ENCODE measurements around the gene MEIOC. TPM values are rescaled to one million over a fixed set of nuclear protein-coding genes. Genes with fewer than 3 reads are reported as not detected.
"Not testable (repeated sequence)": the region's sequence is repeated elsewhere in the genome, so short reads cannot be mapped to it uniquely, and the experiment has no call there.

MEIOC gene
- total RNA-seq, 1 donor from 2014 or later: 0.86 TPM

DNA sequence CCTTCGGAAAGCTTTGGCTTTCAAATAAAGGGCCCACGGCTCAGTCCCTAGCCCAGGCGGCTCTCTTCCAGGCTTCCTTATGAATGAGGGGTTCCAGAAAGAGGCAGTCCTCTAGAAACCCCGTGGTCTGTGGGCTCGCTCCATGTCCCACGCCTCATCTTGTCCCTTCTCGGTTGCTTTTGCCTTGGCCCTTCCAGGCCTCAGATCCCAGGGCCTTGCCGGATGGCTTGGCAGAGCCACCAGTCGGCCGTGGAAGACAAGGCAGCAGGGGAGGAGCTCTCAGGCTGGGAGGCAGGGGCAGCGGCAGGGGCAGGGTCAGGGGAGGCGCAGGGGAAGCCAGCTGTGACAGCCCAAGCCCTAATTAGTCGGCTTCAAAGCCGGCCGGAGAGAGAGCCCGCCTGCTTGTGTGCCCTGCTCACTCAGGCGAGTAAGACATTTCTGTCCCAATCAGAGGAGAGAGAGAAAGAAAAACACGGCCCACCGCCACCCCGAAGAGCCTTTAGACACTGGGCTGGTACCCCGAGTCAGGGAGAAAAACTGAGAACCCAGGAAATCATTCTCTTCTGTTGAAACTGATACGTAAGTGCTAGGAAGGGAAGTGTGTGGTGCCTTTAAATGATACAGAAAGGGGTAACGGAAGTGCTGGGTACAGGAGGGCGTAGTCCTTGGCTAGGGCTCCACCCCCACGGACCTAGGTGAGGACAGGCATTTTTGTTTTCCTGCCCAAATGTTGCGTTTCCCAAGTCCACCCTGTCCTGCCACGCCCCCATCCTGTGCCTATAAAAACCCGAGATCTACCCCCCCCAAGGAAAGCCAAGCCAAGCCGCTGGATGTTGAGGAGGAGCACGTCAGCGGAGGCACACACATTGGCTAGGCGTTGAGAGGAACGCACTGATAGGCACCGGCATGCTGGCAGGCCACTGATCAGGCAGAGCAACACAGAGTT is 27.8 kb upstream of the MEIOC start:
- peaks cover 3% of the 10 kb centered on the region for H3K27me3 Mint-ChIP-seq
- no peaks in the 10 kb centered on the region for H3K9me3 Mint-ChIP-seq (ENCODE audit: low read depth)
- H3K4me3 Mint-ChIP-seq (ENCODE audit: low read depth): no peak overlapping the region
- DNase-seq (ENCODE audit: low spot score, unreplicated experiment): no peak
- peak overlapping the region; percentile 86 for H3K27ac Mint-ChIP-seq
- no peaks in the 10 kb centered on the region for H3K36me3 Mint-ChIP-seq (ENCODE audit: insufficient read depth)
- peaks cover 12% of the 10 kb centered on the region for H3K4me1 Mint-ChIP-seq (ENCODE audit: low read depth)
- TF ChIP-seq, protein P1, sequence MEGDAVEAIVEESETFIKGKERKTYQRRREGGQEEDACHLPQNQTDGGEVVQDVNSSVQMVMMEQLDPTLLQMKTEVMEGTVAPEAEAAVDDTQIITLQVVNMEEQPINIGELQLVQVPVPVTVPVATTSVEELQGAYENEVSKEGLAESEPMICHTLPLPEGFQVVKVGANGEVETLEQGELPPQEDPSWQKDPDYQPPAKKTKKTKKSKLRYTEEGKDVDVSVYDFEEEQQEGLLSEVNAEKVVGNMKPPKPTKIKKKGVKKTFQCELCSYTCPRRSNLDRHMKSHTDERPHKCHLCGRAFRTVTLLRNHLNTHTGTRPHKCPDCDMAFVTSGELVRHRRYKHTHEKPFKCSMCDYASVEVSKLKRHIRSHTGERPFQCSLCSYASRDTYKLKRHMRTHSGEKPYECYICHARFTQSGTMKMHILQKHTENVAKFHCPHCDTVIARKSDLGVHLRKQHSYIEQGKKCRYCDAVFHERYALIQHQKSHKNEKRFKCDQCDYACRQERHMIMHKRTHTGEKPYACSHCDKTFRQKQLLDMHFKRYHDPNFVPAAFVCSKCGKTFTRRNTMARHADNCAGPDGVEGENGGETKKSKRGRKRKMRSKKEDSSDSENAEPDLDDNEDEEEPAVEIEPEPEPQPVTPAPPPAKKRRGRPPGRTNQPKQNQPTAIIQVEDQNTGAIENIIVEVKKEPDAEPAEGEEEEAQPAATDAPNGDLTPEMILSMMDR (IDR thresholded peaks at IDR 0.05; ENCODE audit: unreplicated experiment): no peak

DNA sequence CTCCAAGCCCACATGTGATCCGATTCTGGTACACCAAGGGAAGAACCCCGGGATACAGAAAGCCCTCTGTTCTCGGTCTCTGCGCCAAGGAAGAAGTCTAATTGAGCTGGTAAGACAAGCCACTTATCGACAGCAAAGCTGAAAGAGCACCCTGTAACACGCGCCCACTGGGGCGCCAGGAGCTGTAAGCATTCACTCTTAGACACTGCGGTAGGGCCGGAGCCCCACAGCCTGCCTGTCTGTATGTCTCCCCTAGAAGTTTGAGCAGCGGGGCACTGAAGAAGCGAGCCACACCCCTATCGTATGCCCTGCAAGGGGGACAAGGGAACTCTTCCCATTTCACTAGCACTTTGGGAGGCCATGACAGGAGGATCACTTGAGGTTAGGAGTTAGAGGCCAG is 27.0 kb upstream of the MEIOC start:
- H3K27ac Mint-ChIP-seq: no peak overlapping the region
- no peaks in the 10 kb centered on the region for H3K9me3 Mint-ChIP-seq (ENCODE audit: low read depth)
- DNase-seq (ENCODE audit: low spot score, unreplicated experiment): no peak
- peaks cover 3% of the 10 kb centered on the region for H3K27me3 Mint-ChIP-seq
- H3K4me3 Mint-ChIP-seq (ENCODE audit: low read depth): no peak overlapping the region
- H3K36me3 Mint-ChIP-seq (ENCODE audit: insufficient read depth): no peaks in the 10 kb centered on the region
- peaks cover 12% of the 10 kb centered on the region for H3K4me1 Mint-ChIP-seq (ENCODE audit: low read depth)
- TF ChIP-seq, protein P1 (IDR thresholded peaks at IDR 0.05; ENCODE audit: unreplicated experiment): no peak

DNA sequence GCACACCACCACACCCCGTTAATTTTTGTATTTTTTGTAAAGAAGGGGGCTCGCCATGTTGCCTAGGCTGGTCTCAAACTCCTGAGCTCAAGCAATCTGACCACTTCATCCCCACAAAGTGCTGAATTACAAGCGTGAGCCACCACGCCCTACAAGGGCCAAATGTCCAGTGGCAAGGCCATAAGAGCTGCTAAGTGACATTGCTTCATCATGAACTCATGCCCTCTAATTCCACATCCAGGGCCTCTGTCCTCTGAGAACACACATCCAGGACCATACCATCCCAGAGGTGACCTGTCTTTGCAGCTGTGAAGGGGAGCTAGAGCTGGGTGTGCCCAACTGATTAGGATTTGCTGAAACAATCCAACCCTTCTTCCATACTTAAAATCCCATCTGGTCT is 25.6 kb upstream of the MEIOC start:
- Mint-ChIP-seq H3K27ac (no peak overlapping the region), H3K9me3 (ENCODE audit: low read depth) (no peaks in the 10 kb centered on the region), H3K27me3 (peaks cover 3% of the 10 kb centered on the region), H3K4me1 (ENCODE audit: low read depth) (peaks cover 12% of the 10 kb centered on the region), H3K4me3 (ENCODE audit: low read depth) (no peak overlapping the region), H3K36me3 (ENCODE audit: insufficient read depth) (no peaks in the 10 kb centered on the region)
- TF ChIP-seq, protein P1 (IDR thresholded peaks at IDR 0.05; ENCODE audit: unreplicated experiment): no peak
- DNase-seq (ENCODE audit: low spot score, unreplicated experiment): no peak

DNA sequence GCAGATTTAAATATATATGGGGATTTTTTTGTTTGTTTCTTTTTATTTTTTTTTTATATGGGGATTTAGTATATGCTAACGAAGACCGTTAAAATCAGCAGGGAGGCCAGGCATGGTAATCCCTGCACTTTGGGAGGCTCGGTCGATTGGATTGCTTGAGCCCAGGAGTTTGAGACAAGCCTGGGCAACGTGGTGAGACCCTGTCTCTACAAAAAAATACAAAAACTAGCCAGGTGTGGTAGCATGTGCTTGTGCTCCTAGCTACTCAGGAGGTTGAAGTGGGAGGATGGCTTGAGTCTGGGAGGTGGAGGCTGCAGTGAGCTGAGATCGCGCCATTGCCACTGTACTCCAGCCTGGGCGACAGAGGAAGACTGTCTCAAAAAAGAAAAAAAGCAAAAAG is 22.3 kb upstream of the MEIOC start:
- Mint-ChIP-seq H3K9me3 (ENCODE audit: low read depth) (no peaks in the 10 kb centered on the region), H3K27ac (no peak overlapping the region), H3K4me3 (ENCODE audit: low read depth) (no peak overlapping the region), H3K27me3 (no peaks in the 10 kb centered on the region), H3K4me1 (ENCODE audit: low read depth) (peaks cover 3% of the 10 kb centered on the region), H3K36me3 (ENCODE audit: insufficient read depth) (no peaks in the 10 kb centered on the region)
- TF ChIP-seq, protein P1 (IDR thresholded peaks at IDR 0.05; ENCODE audit: unreplicated experiment): no peak
- DNase-seq (ENCODE audit: low spot score, unreplicated experiment): no peak

DNA sequence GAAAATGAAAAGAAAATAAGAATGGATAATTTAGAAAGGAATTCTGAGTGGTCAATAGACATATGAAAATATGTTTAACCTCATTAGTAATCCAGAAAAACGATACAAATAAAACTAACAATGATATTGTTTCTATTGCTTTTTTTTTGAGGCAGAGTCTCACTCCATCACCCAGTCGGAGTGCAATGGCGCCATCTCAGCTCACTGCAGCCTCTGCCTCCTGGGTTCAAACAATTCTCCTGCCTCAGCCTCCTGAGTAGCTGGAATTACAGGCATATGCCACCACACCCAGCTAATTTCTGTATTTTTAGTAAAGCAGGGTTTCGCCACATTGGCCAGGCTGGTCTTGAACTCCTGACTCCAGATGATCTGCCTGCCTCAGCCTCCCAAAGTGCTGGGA is 21.9 kb upstream of the MEIOC start:
- not testable (repeated sequence) for H3K4me3 Mint-ChIP-seq (ENCODE audit: low read depth); DNase-seq (ENCODE audit: low spot score, unreplicated experiment); H3K27ac Mint-ChIP-seq; H3K27me3 Mint-ChIP-seq; H3K4me1 Mint-ChIP-seq (ENCODE audit: low read depth); H3K36me3 Mint-ChIP-seq (ENCODE audit: insufficient read depth); H3K9me3 Mint-ChIP-seq (ENCODE audit: low read depth)

DNA sequence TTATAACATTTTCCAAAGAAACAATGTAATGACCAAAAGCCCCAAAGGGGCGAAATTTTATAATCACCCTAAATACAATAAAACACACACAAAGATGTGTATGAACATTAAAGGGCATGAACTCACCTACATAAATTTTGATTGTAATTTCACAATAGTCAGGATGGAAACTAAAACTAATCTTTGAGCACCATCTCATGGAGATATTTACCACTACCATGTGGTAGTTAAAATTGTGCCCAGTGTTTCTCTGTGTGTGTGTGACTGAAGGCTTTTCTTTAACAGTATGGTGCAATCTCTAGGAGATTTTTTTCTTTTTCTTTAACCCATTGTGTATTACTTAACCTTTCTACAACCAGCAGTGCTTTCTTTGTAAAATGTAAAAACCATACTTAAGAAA is 19.7 kb upstream of the MEIOC start:
- TF ChIP-seq, protein P1 (IDR thresholded peaks at IDR 0.05; ENCODE audit: unreplicated experiment): peak; percentile 62
- H3K36me3 Mint-ChIP-seq (ENCODE audit: insufficient read depth): no peaks in the 10 kb centered on the region
- H3K9me3 Mint-ChIP-seq (ENCODE audit: low read depth): no peaks in the 10 kb centered on the region
- H3K4me1 Mint-ChIP-seq (ENCODE audit: low read depth): peaks cover 3% of the 10 kb centered on the region
- H3K4me3 Mint-ChIP-seq (ENCODE audit: low read depth): no peak overlapping the region
- H3K27me3 Mint-ChIP-seq: no peaks in the 10 kb centered on the region
- DNase-seq (ENCODE audit: low spot score, unreplicated experiment): no peak
- no peak overlapping the region for H3K27ac Mint-ChIP-seq
